ENCODE measurements around the gene SLC35E2B. TPM values are rescaled to one million over a fixed set of nuclear protein-coding genes. Genes with fewer than 3 reads are reported as not detected.

SLC35E2B gene
- total RNA-seq, 1 donor, result 61.9 TPM

- no peak for DNase-seq (ENCODE audit: low read depth in 2 of 3, low spot score in 2 of 3)
Measured at GRCh38 chr1:1627261-1627828, 65.2 kb downstream of the SLC35E2B start.

GRCh38 chr1:1626207-1627141, 66.1 kb downstream of the SLC35E2B start:
- DNase-seq (ENCODE audit: low read depth in 2 of 3, low spot score in 2 of 3), result no peak

- DNase-seq (ENCODE audit: low read depth in 2 of 3, low spot score in 2 of 3), result no peak
Measured at GRCh38 chr1:1625824-1626206, 66.8 kb downstream of the SLC35E2B start.

GRCh38 chr1:1625404-1625775, 67.2 kb downstream of the SLC35E2B start:
- DNase-seq (ENCODE audit: low read depth in 2 of 3, low spot score in 2 of 3), result no peak

DNA sequence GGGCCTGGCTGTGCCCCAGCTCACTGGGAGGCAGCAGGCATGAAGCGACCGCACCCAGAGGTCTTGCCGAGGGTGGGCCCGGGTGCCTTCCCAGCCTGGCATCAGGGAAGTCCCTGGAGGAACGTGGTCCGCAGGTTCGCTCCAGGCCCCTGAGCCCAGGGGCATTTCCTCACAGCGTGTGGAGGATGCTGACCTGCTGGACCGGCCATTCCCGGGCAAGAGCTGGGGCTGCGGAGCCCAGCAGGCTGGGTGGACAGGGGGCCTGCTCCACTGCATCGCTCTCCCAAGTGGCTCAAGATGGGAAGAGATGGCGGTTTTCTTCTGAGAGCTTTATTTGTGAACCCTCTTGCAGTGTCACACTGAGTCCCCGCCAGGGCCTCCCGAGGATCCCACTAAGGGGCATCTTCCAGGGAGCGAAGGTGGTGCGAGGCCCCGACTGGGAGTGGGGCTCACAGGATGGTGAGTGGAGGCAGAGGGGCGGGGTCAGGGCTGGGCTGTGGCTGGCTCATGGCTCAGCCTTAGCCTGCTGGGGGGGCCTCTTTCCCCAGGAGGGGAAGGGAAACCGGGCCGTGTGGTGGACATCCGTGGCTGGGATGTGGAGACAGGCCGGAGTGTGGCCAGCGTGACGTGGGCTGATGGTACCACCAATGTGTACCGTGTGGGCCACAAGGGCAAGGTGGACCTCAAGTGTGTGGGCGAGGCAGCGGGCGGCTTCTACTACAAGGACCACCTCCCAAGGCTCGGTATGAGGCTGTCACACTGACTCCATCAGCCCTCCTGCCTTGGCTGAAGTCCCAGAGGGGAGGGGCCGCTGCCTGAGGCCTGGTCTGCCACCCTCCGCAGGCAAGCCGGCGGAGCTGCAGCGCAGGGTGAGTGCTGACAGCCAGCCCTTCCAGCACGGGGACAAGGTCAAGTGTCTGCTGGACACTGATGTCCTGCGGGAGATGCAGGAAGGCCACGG, 67.9 kb downstream of the SLC35E2B start:
- DNase-seq (ENCODE audit: low read depth in 2 of 3, low spot score in 2 of 3), result no peak

DNA sequence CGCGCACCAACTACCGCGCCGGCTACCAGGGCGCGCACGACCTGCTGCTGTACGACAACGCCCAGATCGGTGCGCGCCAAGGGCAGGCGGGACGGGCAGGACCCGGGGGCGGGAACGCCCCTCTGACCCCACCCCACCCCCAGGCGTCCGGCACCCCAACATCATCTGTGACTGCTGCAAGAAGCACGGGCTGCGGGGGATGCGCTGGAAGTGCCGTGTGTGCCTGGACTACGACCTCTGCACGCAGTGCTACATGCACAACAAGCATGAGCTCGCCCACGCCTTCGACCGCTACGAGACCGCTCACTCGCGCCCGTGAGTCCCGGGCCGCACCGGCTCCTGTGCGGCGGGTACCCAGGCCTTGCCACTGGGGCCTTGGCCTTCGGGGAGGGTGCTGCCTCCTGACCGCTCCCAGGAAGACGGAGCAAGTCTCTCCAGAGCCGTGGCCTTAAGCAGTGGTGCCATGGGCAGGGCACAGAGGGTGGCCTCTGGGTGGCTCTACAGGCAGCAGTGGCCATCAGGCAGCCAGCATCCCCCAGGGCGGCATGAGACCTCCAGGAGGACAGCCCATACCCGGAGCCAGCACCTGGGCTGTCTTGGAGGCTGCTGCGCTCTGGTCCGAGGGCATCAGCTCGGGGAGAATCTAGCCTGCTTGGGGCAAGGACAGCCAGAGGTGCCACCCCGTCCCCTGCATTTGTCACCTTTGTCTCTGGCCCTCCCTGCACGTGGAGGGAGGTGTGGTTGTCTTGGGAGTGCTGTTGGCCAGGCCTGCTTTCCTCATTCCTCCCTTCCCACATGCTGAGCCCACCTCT, 68.8 kb downstream of the SLC35E2B start:
- DNase-seq (ENCODE audit: low read depth in 2 of 3, low spot score in 2 of 3), result no peak

GRCh38 chr1:1623181-1623630, 69.4 kb downstream of the SLC35E2B start:
- DNase-seq (ENCODE audit: low read depth in 2 of 3, low spot score in 2 of 3), result no peak

- DNase-seq (ENCODE audit: low read depth in 2 of 3, low spot score in 2 of 3), result no peak
Measured at GRCh38 chr1:1622788-1623094, 69.9 kb downstream of the SLC35E2B start.

DNA sequence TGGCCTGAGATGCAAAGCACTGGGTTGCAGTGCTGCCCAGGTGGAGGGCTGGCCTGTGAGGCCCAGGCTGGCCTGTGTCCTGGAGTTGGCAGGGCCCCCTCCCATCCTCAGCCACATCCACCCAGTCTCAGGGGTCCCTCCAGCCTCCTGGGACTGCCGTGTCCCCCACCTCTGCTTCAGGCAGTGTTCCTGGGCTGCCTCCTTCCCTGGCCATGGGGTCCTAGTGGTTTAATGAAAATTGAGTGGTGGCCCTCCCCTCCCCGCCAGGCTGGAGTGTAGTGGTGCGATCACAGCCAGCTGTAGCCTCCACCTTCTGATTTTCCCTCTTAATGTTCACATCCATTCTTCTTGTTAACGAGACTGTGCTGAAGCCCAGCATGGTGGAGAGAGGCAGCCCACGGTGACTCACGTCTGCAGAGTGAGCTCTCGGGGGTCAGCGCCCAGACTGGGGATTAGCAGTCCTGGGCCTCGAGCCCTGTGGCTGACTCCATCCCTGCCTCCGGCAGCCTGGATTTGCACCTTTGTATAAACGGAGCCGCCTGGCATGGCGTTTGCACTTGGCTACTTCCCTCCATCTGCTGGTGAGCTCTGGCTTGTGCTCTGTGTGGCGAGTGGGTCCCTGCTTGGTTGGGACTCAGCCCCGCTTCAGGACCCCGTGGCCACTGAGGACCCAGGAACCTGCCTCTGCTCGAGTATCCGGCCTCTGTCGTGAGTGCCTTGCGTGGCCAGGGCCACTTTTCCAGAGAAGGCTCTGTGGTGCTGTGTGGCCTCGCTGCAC, 70.4 kb downstream of the SLC35E2B start:
- DNase-seq (ENCODE audit: low read depth in 2 of 3, low spot score in 2 of 3), result no peak

- DNase-seq (ENCODE audit: low read depth in 2 of 3, low spot score in 2 of 3), result no peak
Measured at GRCh38 chr1:1621173-1622009, 71.2 kb downstream of the SLC35E2B start.

DNA sequence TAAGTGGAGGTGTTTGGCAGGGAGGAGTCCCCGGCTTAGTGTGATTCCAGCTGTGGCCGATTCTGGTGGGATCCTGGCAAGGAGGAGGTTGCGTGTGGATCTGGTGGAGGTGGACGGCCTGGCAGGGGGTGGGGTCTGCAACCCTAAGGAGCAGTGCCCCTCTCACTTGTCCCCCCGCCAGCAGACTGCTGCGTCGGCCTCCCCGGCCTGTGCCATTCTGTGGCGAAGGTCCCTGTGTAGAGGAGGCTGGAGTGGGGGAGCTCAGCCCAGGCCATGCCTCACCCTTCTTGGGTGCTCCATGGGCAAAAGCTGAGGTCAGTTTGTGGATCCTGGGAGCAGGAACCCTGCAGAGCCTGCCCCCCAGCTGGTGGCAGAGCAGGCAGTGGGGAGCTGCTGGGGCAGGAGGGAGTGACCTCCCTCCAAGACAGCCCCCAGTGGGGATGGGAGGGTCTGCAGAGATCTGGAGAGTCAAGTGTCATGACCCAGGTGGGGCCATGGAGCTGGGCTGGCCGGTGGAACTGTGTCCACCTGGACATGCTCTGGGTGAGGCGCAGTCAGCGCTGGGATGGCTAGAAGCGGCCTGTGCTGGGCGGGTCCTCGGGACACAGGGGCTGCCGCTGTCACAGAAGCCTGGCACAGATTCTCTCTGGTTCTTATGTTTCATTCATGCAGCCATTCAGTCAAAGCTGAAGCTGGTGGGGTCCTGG, 72.0 kb downstream of the SLC35E2B start:
- DNase-seq (ENCODE audit: low read depth in 2 of 3, low spot score in 2 of 3), result no peak

DNA sequence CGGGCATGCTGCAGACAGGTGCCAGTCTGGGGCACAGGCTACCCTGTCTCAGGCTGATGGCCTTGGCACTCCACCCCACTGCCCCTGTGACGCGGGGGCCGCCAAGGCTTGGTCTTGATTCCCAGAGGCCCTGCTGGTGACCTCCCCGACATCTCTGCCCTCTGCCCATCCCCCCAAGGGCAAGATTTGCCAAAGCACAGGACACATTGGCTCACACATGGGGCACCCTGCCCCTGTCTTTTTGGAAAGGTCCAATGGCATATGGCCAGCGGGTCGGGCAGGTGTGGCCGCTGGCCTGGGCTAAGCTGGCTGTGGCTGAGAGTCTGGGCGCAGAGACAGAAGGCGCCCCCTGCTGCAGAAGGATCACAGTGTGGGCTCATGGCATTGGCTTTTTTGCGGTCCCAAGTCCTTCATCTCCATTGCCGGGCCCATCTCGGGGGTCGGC, 72.7 kb downstream of the SLC35E2B start:
- DNase-seq (ENCODE audit: low read depth in 2 of 3, low spot score in 2 of 3), result no peak

GRCh38 chr1:1618396-1619068, 74.1 kb downstream of the SLC35E2B start:
- no peak for DNase-seq (ENCODE audit: low read depth in 2 of 3, low spot score in 2 of 3)

DNA sequence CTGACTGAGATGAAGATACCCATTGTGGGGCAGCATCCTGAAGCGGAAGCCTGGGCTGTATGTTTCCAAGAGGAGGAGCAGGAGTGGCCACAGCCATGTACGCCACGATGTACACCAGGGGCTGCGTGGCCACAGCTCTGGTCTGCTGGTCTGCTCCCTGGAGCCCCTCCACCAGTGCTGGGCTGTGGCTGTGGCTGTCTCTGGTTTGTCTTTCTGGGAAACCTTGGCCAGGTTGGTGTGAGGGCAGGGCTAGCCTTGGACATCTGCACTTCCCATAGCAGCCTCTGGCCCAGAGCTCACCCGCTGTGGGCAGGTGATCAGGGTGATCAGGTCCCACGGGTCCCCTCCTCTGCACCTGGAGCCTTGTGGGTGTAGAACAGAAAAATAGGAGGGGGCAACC, 74.7 kb downstream of the SLC35E2B start:
- DNase-seq (ENCODE audit: low read depth in 2 of 3, low spot score in 2 of 3), result no peak

- no peak for DNase-seq (ENCODE audit: low read depth in 2 of 3, low spot score in 2 of 3)
Measured at GRCh38 chr1:1617516-1617915, 75.1 kb downstream of the SLC35E2B start.

DNA sequence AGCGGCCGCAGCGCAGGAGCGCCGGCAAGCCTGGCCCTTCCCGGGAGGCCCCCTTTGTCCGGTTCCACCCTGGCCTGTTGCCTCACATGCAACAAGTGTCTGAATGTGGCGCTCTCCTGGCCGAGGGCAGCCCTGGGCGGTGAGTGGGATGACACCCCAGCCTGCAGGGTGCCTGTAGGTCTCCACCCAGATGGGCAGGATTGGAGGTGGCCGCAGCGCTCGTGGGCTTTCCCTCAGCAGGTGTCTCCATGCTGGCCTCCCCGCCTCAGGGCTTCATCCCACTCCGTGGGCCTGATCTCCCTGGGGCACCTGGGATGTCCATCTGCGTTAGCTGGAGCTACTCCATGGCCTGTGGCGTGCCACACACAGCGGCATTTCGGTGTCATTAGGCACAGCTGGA, 75.8 kb downstream of the SLC35E2B start:
- DNase-seq (ENCODE audit: low read depth in 2 of 3, low spot score in 2 of 3), result no peak

DNA sequence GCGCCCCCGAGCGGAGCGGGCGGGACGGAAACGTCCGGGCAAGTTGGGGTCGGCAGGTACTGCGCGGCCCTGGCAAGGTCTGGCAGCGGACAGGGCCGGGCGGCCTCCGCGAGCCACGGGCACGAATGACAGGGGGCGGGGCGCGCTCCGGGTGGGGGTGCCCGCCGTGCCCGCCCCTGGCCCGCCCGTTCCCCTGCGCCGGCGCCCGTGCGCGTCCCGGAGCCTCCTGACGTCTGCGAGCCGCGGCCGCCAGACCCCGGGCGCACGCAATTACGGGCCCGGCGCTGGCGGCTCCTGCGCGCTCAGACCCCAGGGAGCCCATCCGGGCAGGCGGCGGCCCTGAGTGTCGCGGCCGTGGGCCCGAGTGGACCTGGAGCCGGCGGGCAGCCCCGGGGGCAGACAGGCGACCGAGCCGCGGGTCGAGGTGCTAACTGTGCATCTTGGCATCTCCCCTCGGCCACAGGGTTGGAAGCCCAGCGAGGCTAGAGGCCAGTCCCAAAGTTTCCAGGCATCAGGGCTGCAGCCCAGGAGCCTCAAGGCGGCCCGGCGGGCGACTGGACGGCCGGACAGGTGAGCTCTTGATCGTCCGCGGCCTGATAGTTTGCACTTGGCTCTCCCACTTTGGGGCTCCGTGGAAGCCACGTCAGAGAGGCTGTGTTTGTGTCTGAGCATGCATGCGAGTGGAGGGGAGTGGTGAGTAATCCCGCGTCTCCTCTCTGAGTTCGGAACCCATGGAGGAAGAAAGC, 76.4 kb downstream of the SLC35E2B start:
- peak in 1 of 3 donors; percentile 27 for DNase-seq (ENCODE audit: low read depth in 2 of 3, low spot score in 2 of 3)

Data from hematopoietic multipotent progenitor cell (in vitro differentiated cells).